HEK293 (cell line): ENCODE measurements around the gene TARBP1.

Source experiments
- YY1 ChIP-seq: fragments of 450-650 bp; formaldehyde crosslinking; IDR thresholded peaks from 2 replicates; pipeline ENCODE4 v1.5.1; 2018; ENCODE audit warnings: missing biosample characterization, missing genetic modification characterization
- TF ChIP-seq, protein P1 (sequence below): fragments of 450-650 bp; formaldehyde crosslinking; IDR thresholded peaks from 2 replicates; pipeline ENCODE4 v1.5.1; 2016; ENCODE audit warnings: missing biosample characterization, missing genetic modification characterization
- TF ChIP-seq, protein P2 (sequence below): fragments of 450-650 bp; formaldehyde crosslinking; IDR thresholded peaks from 2 replicates; pipeline ENCODE4 v1.5.1; 2016; ENCODE audit warnings: missing biosample characterization, missing genetic modification characterization
- TF ChIP-seq, protein P3 (sequence below): fragments of 450-650 bp; formaldehyde crosslinking; optimal IDR thresholded peaks from 2 replicates; pipeline ENCODE3; 2016; ENCODE audit warnings: missing biosample characterization, mild to moderate bottlenecking, missing genetic modification characterization

DNA sequence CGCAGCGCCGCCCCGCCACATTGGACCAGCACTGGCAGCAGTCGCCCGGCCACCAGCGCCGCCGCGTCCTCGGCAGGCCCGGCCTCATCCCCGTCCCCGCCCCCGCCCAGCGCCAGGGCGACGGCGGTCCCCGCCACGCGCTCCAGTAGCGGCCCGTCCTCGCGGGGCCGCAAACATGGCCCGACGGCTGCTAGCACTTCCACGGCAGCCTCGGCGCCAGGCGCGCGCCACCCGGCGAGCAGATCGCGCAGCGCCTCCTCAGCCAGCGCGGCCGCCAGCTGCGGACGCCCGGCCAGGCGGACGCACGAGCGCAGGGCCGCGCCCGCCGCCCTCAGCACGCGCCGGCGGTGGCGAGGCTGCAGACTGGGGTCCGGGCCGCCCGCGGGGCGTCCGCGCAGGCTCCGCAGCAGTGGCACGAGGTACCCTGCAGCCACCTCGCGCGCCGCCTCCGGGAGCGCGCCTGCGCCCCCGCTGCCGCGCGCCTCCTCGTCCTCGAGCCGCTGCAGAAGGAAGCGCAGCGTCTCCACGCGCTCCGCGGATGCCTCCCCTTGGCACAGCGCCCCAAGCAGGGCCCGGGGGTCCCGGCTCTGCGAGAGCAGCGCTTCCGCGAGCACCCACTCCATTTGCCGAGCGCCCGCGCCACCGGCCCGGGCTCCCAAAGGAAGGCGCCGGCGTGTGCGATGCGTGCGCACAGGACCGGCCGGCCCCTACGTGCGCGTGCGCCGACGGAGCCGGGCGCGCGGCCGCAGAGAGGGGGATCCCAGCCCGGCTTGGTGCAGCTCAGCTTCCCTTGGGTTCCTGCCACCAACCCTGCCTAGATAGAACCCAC lies at the start of gene TARBP1:
- TF ChIP-seq YY1 (tag by site-specific recombination), result no peak
- TF ChIP-seq, protein P1, sequence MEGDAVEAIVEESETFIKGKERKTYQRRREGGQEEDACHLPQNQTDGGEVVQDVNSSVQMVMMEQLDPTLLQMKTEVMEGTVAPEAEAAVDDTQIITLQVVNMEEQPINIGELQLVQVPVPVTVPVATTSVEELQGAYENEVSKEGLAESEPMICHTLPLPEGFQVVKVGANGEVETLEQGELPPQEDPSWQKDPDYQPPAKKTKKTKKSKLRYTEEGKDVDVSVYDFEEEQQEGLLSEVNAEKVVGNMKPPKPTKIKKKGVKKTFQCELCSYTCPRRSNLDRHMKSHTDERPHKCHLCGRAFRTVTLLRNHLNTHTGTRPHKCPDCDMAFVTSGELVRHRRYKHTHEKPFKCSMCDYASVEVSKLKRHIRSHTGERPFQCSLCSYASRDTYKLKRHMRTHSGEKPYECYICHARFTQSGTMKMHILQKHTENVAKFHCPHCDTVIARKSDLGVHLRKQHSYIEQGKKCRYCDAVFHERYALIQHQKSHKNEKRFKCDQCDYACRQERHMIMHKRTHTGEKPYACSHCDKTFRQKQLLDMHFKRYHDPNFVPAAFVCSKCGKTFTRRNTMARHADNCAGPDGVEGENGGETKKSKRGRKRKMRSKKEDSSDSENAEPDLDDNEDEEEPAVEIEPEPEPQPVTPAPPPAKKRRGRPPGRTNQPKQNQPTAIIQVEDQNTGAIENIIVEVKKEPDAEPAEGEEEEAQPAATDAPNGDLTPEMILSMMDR (tag by site-specific recombination), result peak; percentile 59; the same call in 1 of the 2 replicates
- TF ChIP-seq, protein P2, sequence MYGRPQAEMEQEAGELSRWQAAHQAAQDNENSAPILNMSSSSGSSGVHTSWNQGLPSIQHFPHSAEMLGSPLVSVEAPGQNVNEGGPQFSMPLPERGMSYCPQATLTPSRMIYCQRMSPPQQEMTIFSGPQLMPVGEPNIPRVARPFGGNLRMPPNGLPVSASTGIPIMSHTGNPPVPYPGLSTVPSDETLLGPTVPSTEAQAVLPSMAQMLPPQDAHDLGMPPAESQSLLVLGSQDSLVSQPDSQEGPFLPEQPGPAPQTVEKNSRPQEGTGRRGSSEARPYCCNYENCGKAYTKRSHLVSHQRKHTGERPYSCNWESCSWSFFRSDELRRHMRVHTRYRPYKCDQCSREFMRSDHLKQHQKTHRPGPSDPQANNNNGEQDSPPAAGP (tag by site-specific recombination), result peak; percentile 54; the same call in 1 of the 2 replicates
- TF ChIP-seq, protein P3, sequence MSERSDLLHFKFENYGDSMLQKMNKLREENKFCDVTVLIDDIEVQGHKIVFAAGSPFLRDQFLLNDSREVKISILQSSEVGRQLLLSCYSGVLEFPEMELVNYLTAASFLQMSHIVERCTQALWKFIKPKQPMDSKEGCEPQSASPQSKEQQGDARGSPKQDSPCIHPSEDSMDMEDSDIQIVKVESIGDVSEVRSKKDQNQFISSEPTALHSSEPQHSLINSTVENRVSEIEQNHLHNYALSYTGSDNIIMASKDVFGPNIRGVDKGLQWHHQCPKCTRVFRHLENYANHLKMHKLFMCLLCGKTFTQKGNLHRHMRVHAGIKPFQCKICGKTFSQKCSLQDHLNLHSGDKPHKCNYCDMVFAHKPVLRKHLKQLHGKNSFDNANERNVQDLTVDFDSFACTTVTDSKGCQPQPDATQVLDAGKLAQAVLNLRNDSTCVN (tag by site-specific recombination), result peak; percentile 95
